ENCODE data around the gene TMEM242.

TMEM242 gene

DNA sequence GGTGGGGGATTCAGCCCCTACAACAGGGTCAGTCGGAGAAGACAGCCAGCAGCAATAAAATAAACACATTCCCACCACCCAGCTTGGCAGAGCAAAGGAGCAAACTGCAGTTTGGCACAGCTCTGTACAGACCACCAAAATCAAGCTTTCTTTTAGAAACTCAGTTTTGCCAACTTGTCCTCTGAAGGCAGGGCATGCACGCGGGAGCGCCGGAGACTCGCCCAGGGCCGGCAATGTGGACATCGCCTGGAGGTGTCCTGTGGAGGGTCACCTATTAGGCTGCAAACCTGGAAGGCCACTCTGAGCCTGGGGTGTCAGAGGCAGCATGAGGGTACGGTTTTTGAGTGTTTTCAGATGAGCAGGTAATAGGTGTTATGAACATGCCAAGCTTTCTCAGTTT is 34.7 kb downstream of the TMEM242 start:
- no peak for DNase-seq (ENCODE audit: low read depth in 2 of 2)

DNA sequence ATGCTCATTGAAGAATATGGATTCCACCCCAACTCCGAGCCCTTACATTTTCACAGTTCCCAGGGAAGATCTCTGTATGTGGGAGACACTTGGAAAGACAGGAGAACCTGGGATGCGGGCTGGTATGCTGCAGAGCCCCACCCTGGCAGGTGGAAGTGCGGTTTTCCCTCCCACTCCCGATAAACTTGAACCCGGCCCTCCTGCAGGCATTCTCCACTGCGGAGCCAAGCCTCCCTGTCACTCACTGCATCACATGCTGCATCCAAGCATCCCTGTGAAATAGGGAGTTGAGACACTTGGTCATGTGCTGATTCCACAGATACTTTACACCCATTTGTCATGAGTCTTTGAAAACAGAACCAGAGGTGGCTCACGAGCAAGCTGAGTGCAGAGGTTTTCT is 35.4 kb downstream of the TMEM242 start:
- no peak for DNase-seq (ENCODE audit: low read depth in 2 of 2)

DNA sequence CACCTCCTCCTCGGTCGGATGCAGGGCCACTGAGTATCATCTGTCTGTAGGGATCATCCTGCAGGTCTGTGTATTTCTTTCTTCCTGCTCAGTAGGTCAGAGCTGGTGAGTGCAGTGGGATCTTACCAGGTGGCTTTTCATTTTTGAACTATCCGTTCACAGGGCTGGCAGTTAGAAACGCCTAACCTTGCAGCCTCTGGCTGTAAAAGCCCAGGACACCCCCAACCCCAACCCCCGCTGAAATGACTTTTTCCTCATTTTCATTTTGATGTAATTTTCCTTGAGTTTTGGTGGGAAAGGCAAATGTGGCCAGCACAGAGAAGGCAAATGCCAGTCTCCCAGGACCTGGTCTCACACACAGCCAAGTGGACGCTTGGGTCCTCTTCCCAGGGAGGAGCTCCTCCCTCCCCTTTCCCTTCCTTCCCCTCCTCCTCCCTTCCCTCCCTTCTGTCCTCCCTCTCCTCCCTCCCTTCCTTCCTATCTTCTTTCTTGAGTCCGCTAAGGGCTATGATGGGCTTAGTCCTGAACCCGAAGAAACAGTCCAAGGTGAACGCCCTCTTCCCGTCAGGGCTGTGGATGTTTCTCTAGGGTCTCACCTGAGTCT is 36.0 kb downstream of the TMEM242 start:
- no peak for DNase-seq (ENCODE audit: low read depth in 2 of 2)

DNA sequence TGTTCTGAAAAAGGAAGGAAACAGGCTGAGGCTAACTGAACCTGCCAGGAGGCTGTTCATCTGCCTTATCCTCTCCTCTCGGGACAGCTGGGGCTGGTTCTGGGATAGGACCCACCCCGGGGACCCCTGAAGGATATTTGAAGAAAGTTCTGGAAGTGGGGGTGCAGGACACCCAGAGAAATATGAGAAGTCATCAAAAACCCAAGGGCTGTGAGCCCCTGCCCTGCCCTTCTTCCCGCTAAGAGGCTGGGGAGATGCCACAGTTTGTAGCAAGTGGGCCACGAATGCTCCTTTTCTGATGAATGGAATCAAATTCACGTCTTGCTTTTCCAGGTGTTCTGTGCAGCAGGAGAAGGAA is 37.9 kb downstream of the TMEM242 start:
- DNase-seq (ENCODE audit: low read depth in 2 of 2) = no peak

DNA sequence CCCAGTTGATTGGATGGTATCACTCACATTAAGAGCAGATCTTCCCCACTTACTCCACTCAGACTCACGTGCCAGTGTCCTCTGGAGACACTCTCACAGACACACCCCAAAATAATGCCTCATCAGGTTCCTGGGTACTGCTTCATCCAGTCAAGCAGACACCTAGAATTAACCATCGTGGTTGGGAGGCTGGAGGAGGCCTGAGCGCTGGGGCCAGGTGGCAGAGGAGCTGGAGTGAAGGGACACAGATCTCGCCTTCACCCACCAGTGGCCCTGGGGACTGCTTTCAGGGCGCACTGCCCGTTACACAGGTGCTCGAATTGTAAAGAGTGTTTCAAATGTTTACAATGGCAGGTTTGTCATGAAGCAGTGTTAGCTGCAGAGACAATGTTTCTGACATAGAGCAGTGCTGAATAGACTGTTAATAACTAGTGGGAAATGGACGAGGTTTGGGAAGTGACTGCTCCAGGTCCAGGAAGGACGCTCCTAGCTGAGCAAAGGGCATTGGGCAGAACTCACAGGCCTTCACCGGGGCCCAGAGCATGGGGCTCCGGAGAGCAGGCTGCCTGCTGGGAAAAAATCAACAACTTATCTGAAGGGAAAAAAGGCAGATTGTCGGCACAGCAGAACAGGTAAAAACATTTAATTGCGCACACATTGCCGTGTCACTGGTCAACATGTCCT is 38.4 kb downstream of the TMEM242 start:
- DNase-seq (ENCODE audit: low read depth in 2 of 2) = no peak

DNA sequence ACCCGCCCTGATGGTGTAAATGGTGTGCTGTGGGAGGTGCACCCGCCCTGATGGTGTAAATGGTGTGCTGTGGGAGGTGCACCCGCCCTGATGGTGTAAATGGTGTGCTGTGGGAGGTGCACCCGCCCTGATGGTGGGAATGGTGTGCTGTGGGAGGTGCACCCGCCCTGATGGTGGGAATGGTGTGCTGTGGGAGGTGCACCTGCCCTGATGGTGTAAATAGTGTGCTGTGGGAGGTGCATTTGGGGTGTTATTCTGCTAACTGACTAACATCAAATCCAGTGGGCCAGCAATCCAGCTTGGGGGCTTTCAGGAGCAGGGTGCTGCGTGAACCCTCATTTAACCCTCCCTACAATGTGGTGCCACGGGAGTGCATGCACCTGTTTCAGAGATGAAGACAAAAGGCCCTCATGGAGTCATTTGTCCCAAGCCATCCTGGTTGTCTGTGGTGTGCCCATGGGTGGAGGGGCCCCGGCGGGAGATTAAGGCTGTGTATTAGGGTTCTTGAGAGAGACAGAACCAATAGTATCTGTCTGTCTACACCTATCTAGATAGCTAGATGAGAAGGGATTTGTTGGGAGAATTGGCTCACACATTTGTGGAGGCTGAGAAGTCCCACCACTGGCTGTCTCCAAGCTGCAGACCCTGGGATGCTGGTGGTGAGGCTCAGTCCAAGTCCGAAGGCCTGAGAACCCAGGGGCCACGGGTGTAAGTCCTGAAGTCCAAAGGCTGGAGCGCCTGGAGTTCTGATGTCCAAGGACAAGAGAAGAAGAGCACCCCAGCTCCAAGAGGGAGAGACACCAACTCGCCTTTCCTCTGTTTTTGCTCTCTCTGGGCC is 39.2 kb downstream of the TMEM242 start:
- DNase-seq (ENCODE audit: low read depth in 2 of 2) = no peak

DNA sequence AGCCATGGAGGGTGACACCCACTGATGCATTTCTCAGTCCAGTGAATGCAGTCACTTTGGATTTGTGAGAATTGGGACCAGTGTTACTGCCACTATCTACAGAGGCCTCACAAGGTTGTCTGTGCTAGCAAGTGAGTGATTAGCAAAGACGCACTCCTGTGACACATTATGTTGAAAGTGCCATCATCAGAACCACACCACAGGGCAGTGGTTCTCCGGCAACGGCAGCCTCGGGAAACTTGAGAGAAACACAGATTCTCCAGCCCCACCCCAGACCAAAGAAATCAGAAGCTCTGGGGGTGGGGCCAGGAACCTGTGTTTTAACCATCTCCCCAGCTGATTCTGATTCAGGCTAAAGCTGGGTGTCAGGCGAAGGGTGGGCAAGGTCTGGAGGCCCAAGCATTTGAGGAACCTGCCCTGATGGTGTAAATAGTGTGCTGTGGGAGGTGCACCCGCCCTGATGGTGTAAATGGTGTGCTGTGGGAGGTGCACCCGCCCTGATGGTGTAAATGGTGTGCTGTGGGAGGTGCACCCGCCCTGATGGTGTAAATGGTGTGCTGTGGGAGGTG is 39.9 kb downstream of the TMEM242 start:
- no peak for DNase-seq (ENCODE audit: low read depth in 2 of 2)

DNA sequence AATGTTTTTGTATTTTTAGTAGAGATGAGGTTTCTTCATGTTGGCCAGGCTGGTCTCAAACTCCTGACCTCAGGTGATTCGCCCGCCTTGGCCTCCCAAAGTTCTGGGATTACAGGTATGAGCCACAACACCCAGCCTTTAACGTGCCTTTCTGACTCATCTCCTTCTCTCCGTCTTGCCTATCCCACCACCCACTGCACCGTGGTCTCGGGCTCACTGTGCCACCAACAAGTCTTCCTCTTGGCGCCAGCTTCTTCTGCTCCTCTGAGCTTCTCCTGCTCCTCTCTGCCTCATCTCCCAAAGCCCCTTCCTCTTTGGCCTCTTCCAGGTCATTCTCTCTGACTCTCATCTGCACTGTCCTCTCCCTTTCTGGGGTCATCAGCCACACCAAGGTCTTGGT is 41.0 kb downstream of the TMEM242 start:
- no peak for DNase-seq (ENCODE audit: low read depth in 2 of 2)

DNA sequence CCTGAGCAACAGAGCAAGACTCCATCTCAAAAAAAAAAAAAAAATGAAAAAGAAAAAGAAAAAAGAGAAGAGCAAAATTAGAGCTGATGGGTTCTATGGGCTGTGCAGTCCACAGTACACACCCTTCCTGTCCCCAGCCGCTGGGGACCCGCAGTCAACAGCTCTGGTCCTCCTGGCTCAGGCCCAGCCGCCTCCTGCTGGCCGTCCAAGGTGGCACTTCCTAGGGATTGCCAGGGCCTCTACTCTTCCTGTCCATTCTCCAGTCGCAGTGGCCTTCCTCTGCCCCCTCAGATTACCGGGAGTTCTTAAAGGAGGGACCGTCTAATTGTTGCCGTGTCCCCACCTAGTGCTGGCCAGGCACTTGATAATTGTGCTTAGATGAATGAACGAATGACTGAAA is 41.7 kb downstream of the TMEM242 start:
- no peak for DNase-seq (ENCODE audit: low read depth in 2 of 2)

DNA sequence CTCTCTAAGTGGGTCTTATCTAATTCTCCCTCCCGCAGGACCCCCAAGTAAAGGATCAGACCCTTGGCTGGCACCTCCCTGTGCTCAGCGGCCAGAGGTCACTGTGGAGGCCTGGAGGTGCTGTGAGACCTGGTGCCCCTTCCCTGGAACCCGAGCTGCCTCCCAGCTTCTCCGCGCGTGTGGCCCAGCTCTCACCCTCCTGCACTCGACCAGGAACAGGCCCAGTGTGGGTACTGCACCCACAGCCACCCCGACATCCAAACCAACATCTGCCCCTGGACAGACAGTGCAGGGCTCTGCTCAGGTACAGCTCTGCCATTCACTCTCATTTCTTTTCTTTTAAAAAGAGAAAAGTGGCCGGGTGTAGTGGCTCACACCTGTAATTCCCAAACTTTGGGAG is 42.4 kb downstream of the TMEM242 start:
- DNase-seq (ENCODE audit: low read depth in 2 of 2) = no peak

DNA sequence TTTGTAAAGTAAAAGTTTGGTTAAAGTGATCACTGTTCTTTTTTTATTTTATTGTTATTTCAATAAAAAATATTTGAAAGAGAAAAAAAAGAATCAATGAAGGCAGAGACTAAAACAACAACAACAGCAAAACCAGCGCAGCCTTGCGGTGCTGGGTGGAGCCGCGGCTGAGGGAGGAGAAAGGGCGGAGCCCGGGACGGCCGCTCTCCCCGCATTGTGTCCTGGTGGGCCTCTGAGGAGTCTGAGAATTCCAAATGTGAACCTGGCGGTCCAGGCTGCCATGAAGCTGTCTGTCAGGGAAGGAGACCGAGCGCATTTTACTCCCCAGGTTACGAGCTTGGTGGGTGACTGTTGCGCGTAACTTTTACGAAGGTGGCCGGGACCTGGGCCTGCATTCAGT is 43.2 kb downstream of the TMEM242 start:
- no peak for DNase-seq (ENCODE audit: low read depth in 2 of 2)

DNA sequence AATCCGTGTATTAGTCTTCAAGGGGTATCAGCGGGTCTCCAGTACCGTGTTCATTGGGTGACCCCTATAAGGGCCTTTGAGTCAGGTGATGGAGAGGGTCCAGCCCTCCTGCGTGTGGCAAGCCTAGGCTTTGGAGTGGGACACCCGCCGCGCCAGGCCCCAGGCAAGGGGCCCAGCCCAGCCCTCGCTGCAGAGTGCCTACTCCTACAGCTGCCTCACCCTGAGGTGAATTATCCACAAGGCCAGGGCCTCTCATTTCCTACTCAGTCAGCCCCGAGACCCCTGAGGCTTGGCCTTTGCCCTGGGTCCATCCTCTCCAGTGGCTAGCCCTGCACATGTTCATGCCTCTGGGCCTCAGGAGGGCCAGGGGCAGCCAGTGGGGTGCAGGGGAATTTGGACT is 45.1 kb downstream of the TMEM242 start:
- DNase-seq (ENCODE audit: low read depth in 2 of 2) = no peak

DNA sequence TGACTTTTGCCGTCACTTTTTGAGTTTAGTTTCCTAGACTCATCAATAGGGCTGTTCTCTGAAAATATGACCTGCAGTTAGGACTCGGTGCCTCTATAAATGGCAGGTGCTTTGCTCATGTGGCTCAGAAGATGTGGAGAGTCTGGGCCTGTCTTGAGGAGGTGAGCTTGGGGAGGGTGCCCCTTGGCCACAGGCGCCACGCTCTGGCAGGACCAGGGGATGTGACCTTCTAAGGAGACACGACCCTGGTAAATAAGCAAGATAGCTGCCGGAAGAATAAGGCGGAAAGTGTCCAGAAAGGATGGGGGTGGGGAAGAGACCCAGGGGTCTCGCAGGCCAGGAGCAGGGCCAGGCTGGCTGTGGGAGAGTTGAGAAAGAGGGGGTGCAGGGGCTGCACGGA is 46.6 kb downstream of the TMEM242 start:
- DNase-seq (ENCODE audit: low read depth in 2 of 2) = no peak

DNA sequence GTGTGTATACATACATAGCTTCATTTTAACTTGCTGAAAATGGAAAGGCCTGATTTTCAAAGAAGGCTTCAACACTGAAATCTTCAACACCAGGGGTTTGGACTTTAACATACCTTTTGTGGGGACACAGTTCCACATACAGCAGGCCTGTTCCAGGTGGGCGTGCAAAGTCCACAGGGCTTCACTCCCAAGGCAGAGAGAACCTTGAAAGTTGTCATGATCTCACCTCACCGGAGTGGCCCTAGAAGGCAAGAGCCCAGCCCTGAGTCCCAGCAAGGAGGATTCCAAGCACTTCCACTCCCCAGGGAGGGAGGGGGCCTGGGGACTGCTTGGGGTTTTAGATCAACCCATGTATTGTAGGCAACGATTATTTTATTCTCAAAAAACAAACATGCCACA is 47.2 kb downstream of the TMEM242 start:
- no peak for DNase-seq (ENCODE audit: low read depth in 2 of 2)

DNA sequence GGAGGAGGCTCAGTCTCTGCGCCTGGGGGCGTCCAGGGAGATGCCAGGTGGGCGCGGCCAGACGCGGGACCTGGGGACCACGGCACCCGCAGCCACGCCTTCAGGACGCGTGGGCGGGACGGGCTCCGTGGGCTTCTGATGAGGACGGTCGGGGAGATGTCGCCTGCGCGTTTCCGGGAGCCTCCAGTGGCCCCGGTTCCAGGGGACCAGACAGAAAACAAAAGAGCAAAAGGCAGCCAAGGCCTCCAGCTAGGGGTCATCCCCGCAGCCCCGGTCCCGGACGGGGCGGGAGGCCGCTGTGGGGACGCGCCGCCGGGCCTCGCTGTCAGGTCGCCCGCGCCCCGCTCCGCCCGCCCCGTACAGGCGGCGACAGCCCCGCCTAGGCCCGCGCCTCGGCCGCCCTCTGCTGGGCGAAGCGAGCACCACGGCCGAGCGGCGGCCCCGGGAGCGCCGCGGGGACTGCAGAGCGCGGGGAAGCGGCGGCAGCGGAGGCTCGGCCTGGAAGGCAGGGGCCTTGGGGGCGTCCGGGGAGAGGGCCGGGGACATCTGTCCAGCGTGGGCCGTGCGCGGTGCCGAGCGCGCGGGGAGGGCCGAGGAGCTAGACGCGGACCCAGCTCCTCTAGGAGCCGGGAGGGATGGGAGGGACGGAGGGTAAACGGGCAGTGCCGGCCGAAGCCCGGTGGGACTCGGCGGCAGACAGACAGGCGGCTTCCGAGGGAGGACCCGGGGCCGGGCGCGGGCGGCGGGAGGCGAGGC is 48.7 kb downstream of the TMEM242 start:
- DNase-seq (ENCODE audit: low read depth in 2 of 2) = peak; percentile 57 to 66

DNA sequence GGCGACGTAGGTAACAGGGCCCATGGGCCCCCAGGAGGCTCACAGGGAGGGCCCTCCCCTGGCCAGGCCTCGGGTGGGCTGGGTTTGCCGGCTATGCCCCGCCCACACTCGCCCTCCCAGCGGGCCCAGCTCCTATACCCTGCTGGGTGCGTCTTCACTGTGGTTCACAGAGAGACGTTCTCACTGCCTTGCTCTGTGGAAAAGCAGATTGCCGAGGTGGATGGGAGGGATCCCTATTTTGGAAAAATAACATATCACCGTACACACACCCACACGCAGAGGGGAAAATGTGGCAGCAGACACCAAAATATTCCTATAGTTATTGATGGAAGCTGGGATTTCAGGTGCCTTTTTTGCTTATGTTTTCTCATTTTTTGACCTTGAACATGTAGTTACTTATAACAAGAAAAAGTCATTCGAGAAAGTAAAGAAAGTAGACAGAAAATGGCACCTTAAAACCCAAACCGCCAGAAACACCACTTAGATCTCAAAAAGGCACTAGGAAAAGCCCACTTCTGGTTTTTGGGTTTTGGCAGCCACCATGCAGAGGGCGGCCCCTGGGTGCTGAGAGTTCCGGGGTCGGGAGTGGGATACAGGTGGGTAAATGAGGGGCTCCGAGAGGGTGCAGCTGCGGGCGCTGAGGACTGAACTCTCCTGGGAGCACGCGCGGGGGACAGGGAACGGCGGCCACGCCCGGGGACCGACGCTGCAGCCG is 49.4 kb downstream of the TMEM242 start:
- DNase-seq (ENCODE audit: low read depth in 2 of 2) = peak; percentile 32 to 43

DNA sequence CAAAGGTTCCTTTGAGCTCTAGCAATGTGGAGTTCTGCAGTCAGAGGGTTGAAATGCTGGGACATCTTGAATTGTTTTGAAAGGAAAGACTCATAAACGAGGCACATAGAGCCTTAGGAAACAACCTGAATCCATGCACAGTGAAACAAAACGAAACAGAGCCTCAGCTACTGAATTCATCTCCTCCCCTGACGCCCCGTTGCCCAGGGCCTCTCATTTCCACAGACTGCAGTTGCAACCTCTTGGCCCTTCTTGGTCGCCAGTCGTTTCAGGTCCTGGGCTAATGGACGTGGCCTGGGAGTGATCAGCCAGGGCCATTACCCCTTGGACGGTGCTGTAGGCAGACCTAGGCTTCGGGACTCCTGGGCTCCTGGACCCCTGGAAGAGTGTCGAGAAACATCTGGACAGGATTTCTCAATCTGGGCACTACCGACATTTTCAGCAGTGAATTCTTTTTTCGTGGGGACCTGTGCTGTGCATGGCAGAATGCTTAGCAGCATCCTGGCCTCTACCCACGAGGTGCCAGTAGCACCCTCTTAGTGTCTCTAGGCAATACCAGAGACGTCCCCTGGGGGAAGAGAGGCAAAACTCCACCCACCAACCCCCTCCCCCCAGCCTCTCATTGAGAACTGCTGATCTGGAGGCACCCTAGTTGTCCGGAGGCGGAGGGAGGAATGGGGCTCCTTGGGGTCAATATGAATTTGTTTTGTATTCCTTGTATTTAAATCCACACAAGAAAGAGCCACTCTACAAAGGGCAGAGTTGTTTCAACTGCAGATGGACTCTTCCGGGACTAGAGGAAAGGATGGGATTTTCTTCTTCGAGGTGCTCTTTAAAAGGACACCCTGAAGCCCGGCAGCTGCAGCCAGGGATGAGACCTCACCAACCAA is 50.2 kb downstream of the TMEM242 start:
- DNase-seq (ENCODE audit: low read depth in 2 of 2) = no peak

DNA sequence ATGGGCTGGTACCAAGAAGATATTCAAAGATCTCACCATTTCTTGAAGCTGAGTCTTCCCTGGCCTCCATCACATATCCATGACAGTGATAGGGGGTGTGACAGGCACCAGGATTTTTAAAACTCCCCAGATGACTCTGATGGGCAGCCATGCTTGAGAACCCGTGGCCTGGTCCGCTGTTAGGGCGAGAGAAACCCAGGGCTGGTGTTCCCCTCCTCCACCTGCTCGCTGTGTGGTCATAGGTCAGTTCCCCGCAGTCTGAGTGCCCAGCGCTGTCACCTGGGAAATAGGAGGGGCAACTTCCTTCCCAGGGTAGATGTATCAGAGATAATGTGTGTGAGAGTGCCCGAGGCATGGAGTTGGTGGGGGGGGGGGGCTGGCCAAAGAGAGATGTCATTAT is 50.9 kb downstream of the TMEM242 start:
- no peak for DNase-seq (ENCODE audit: low read depth in 2 of 2)

DNA sequence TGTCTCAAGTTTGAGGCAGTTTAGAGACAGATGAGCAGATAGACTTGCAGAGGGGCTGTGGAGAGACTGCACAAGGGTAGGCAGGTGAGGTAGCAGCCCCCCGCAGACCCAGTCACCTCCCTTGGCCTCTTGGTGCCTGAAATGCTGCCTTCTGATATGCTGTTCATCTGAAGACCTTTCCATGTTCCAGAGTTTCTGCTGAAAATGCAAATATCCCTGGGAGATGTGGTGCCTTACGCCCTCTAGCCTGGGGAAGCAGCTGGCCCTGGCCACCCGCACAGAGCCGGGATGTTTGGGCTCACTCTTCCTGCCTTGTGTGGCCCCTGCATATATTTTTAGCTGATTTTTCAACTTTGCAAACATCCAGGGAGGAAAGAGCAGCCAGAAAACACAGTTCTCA is 51.4 kb downstream of the TMEM242 start:
- DNase-seq (ENCODE audit: low read depth in 2 of 2) = no peak

DNA sequence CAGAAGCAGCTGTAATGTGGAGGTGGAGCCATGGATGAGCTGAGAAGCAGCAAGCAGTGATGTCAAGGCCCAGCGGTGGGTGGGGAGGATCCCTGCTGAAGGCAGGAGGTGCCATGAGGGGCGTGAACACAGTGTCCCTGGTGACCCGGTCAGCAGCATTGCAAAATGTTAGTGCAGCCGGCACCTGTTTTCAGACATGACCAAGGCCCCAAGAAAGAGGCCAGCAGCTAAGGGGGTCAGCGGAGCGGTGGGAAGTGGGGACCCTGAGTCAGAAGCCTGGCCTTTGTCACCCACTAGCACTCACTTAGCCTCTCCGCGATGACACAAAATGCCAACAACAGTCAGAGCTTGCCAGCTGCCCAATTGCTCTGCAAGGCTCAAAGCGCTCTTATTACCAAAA is 51.9 kb downstream of the TMEM242 start:
- DNase-seq (ENCODE audit: low read depth in 2 of 2) = no peak

Data from stimulated activated CD4-positive, alpha-beta T cell treated with anti-CD3 and anti-CD28 coated beads, Interleukin-1b, Interleukin-23, amount 100 ng/mL, for 1 hour (primary cell).